Natural killer cell (primary cell): ENCODE measurements around the gene SH2D3A. TPM values are rescaled to one million over a fixed set of nuclear protein-coding genes. Genes with fewer than 3 reads are reported as not detected.
A peak's percentile ranks its signal among the peaks of the same experiment; 100 is the strongest.

ENCODE experiments used
- ATAC-seq, 3 donors: fragments of 150-1000 bp in 2 of 3; fragments of 200-7000 bp in 1 of 3; cut with Tn5 transposase; 1 replicate in 1 of 3; 2 replicates in 2 of 3; pipeline ENCODE4 v1.10.0; 2021; ENCODE audit warnings: mild to moderate bottlenecking in 2 of 3, moderate library complexity in 2 of 3
- DNase-seq, 2 donors: peaks; one replicate each; pipeline versions ENCODE4 v3.0.0 to v3.0.0-alpha.2; 2013 to 2021; ENCODE audit warnings: mixed read lengths in 1 of 2
- H3K27ac ChIP-seq: one replicate; pipeline ENCODE4 v1.5.1; 2013; ENCODE audit warnings: mild to moderate bottlenecking, low read length
- H3K27me3 ChIP-seq: one replicate; pipeline ENCODE4 v1.6.1; 2013; ENCODE audit warnings: low read length; ENCODE audit not compliant: control insufficient read depth, insufficient read depth
- H3K36me3 ChIP-seq: one replicate; pipeline ENCODE4 v1.6.1; 2013; ENCODE audit warnings: low read length; ENCODE audit not compliant: control insufficient read depth, insufficient read depth
- H3K4me1 ChIP-seq: one replicate; pipeline ENCODE4 v1.6.1; 2013; ENCODE audit warnings: low read length; ENCODE audit not compliant: control insufficient read depth, insufficient read depth
- H3K4me3 ChIP-seq: one replicate; pipeline ENCODE4 v1.5.1; 2013; ENCODE audit warnings: low read length
- H3K9me3 ChIP-seq: one replicate; pipeline ENCODE4 v1.6.1; 2013; ENCODE audit warnings: low read length; ENCODE audit not compliant: control insufficient read depth, insufficient read depth
- H3K27ac Mint-ChIP-seq, 2 donors: one replicate each; pipeline ENCODE4 v1.8.0; 2022; ENCODE audit warnings: mild to moderate bottlenecking in 2 of 2, mixed read lengths in 2 of 2, moderate library complexity in 1 of 2
- H3K27me3 Mint-ChIP-seq, 2 donors: one replicate each; pipeline ENCODE4 v1.8.0; 2022; ENCODE audit warnings: low read depth in 2 of 2, mixed read lengths in 2 of 2
- H3K36me3 Mint-ChIP-seq: one replicate; pipeline ENCODE4 v1.8.0; 2022; ENCODE audit warnings: mixed read lengths
- H3K4me1 Mint-ChIP-seq, 2 donors: one replicate each; pipeline ENCODE4 v1.8.0; 2022; ENCODE audit warnings: mixed read lengths in 2 of 2
- H3K4me3 Mint-ChIP-seq: one replicate; pipeline ENCODE4 v1.8.0; 2022; ENCODE audit warnings: mild to moderate bottlenecking, moderate library complexity, mixed read lengths
- H3K9me3 Mint-ChIP-seq, 2 donors: one replicate each; pipeline ENCODE4 v1.8.0; 2022; ENCODE audit warnings: mixed read lengths in 2 of 2
- CTCF ChIP-seq: fragments of 200-600 bp; IDR thresholded peaks from one replicate; pipeline ENCODE4 v1.8.0; 2022; ENCODE audit warnings: antibody characterized with exemption
- WGBS: methylation state at CpG from one replicate; pipeline ENCODE4 v1.1.7; 2013; ENCODE audit warnings: missing lambda C conversion rate; ENCODE audit not compliant: insufficient coverage; 5-methylcytosine and 5-hydroxymethylcytosine counted together
- intact Hi-C: fragments of 100-400 bp; cut with micrococcal nuclease; formaldehyde crosslinking; loops from one replicate; pipeline ENCODE4 v1.14.2; 2022
- total RNA-seq, 4 donors: library from RNA; stranded (reverse); fragments of 120-200 nt in 1 of 4; gene quantifications; one replicate each; pipeline versions ENCODE4 v1.2.3 to v1.2.4, GENCODE V29; 2013 to 2022

The SH2D3A gene
- total RNA-seq, 3 donors from 2014 or later (not counting 1 experiment from before 2014, with no cell fraction given), result 14.6 to 20.1 (median 15.3) TPM

GRCh38 chr19:6754136-6754535, 13.1 kb downstream of the SH2D3A start:
- Mint-ChIP-seq H3K36me3 (no peaks in the 10 kb centered on the region), H3K4me1 (peaks cover 6 to 23% of the 10 kb centered on the region in 2 donors), H3K27ac (peak overlapping the region in 1 of 2 donors; percentile 78), H3K9me3 (no peaks in the 10 kb centered on the region), H3K4me3 (no peak overlapping the region), H3K27me3 (no peaks in the 10 kb centered on the region)
- intact Hi-C loops, result no loop called here
- Histone ChIP-seq H3K9me3 (no peaks in the 10 kb centered on the region), H3K36me3 (peaks cover 26% of the 10 kb centered on the region), H3K4me3 (no peak overlapping the region), H3K27me3 (no peaks in the 10 kb centered on the region), H3K4me1 (peaks cover 13% of the 10 kb centered on the region), H3K27ac (no peak overlapping the region)
- no peak for TF ChIP-seq CTCF
- WGBS, result 96% methylated on average over 22 of the region's 22 CpGs
- ATAC-seq, result no peak
- no peak for DNase-seq

DNA sequence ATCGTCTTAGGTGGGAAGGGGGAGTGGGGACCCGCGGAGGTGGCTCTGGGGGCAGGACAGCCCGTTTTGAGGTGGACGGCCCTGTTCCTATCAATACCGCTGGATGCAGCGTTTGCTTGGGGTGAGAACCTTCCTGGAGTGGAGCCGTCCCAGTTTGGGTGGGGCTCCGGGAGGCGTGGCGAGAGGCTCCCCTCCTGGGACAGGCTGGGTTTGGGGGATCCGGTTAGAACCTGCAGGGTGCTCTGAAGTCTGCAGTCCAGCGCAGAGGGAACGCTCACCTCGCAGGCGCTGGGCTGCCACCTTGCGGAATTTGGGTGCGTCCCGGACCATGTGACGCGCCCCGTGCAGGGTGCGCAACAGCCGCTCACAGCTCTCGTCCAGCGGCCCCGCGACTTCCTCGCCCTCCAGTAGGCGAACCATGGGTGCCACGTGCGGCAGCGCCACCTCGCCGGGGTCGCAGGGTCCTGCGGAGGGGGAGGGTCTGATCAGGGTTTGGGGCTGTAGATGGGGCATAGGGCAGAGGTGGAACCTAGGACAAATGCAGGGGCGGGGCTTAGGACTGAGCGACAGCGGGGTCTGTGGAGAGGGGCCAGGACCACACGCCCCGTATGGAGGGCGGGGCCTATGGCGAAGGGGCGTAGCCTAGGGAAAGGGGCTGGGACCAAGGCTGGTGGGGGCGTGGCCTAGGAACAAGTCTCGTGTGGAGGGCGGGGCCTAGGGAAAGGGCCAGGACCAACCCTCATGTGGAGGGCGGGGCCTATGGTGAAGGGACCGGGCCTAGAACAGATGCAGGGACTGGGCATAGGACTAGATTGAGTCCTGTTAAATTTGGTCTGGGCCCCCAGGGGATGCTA, 13.8 kb downstream of the SH2D3A start:
- Mint-ChIP-seq H3K9me3 (no peaks in the 10 kb centered on the region), H3K4me3 (peak overlapping the region; percentile 77), H3K4me1 (peaks cover 6 to 23% of the 10 kb centered on the region in 2 donors), H3K36me3 (no peaks in the 10 kb centered on the region), H3K27ac (peak overlapping the region; percentile 71 to 78), H3K27me3 (no peaks in the 10 kb centered on the region)
- H3K27me3 ChIP-seq, result no peaks in the 10 kb centered on the region
- ATAC-seq (peak; percentile 91 to 92 (median 92)), DNase-seq (peak; percentile 66 to 89)
- TF ChIP-seq CTCF, result peak; percentile 12
- H3K27ac ChIP-seq, result peak overlapping the region; percentile 27
- no peaks in the 10 kb centered on the region for H3K9me3 ChIP-seq
- intact Hi-C loops, result loop anchor here (1.0 kb wide), 1 partner anchor 14 kb away; the partner anchor contains the start of gene SH2D3A
- peaks cover 22% of the 10 kb centered on the region for H3K36me3 ChIP-seq
- H3K4me1 ChIP-seq, result peaks cover 13% of the 10 kb centered on the region
- 18% methylated on average over 50 of the region's 50 CpGs for WGBS
- peak overlapping the region; percentile 41 for H3K4me3 ChIP-seq

- no peaks in the 10 kb centered on the region for H3K9me3 ChIP-seq
- peaks cover 13% of the 10 kb centered on the region for H3K4me1 ChIP-seq
- ATAC-seq, result no peak
- H3K4me1 Mint-ChIP-seq, result peaks cover 6 to 21% of the 10 kb centered on the region in 2 donors
- H3K27me3 ChIP-seq, result no peaks in the 10 kb centered on the region
- H3K4me3 Mint-ChIP-seq, result peak overlapping the region; percentile 77
- H3K27me3 Mint-ChIP-seq, result no peaks in the 10 kb centered on the region
- no peak for DNase-seq
- intact Hi-C loops, result loop anchor here (1.0 kb wide), 1 partner anchor 15 kb away; the partner anchor contains the start of gene SH2D3A
- peak overlapping the region in 1 of 2 donors; percentile 78 for H3K27ac Mint-ChIP-seq
- no peak overlapping the region for H3K4me3 ChIP-seq
- 87% methylated on average over 49 of the region's 50 CpGs for WGBS
- no peak overlapping the region for H3K27ac ChIP-seq
- peaks cover 25% of the 10 kb centered on the region for H3K36me3 ChIP-seq
- no peak for TF ChIP-seq CTCF
- no peaks in the 10 kb centered on the region for H3K9me3 Mint-ChIP-seq
- no peaks in the 10 kb centered on the region for H3K36me3 Mint-ChIP-seq
Measured at GRCh38 chr19:6752256-6753177, 14.7 kb downstream of the SH2D3A start.
